Subcutaneous abdominal adipose tissue (tissue), 5 donors: Measurements from ENCODE around the gene REC8.

Experiments used
- H3K27ac ChIP-seq: one replicate; pipeline ENCODE4 v1.7.0; 2013; ENCODE audit warnings: low read depth, mild to moderate bottlenecking, inconsistent platforms, low read length, moderate library complexity
- H3K27me3 ChIP-seq, 5 donors: one replicate each; pipeline ENCODE4 v1.7.0; 2013; ENCODE audit warnings: low read length in 5 of 5, inconsistent platforms in 1 of 5; ENCODE audit not compliant: control insufficient read depth in 5 of 5, insufficient read depth in 4 of 5
- H3K36me3 ChIP-seq, 5 donors: one replicate each; pipeline ENCODE4 v1.7.0; 2013; ENCODE audit warnings: low read length in 5 of 5; ENCODE audit not compliant: control insufficient read depth in 5 of 5, insufficient read depth in 5 of 5
- H3K4me1 ChIP-seq, 5 donors: one replicate each; pipeline ENCODE4 v1.7.0; 2013; ENCODE audit warnings: low read length in 5 of 5, mild to moderate bottlenecking in 3 of 5, moderate library complexity in 1 of 5; ENCODE audit not compliant: control insufficient read depth in 5 of 5, insufficient read depth in 5 of 5
- H3K4me3 ChIP-seq, 5 donors: one replicate each; pipeline ENCODE4 v1.7.0; 2013; ENCODE audit warnings: low read length in 5 of 5, low read depth in 1 of 5
- H3K9ac ChIP-seq, 5 donors: one replicate each; pipeline ENCODE4 v1.7.0; 2013; ENCODE audit warnings: low read length in 5 of 5, mild to moderate bottlenecking in 4 of 5, moderate library complexity in 3 of 5
- H3K9me3 ChIP-seq, 5 donors: one replicate each; pipeline ENCODE4 v1.7.0; 2013; ENCODE audit warnings: low read length in 5 of 5; ENCODE audit not compliant: control insufficient read depth in 5 of 5
- donor health status: healthy.
- donor health status: healthy.
- donor health status: healthy.
- donor health status: healthy.
- donor health status: healthy.

The REC8 gene

GRCh38 chr14:24146453-24146977 is 25.4 kb upstream of the REC8 start, which contains the start of gene PSME2:
Gene PSME2 (minus strand): TSS chr14:24146610. CDS start chr14:24146581, 29 bp downstream.
- peak within 1 kb of the TSS; percentile 98 for H3K27ac ChIP-seq
- H3K9ac ChIP-seq: peak within 1 kb of the TSS; percentile 91 to 95 (median 92)
- H3K4me3 ChIP-seq: peak within 1 kb of the TSS; percentile 87 to 96 (median 93)
- peaks cover 13 to 37% (median 32%) of the 10 kb centered on the region in 5 donors for H3K4me1 ChIP-seq
- no peaks in the 10 kb centered on the region for H3K9me3 ChIP-seq
- no peaks in the 10 kb centered on the region for H3K27me3 ChIP-seq
- peaks cover 2 to 45% (median 28%) of the 10 kb centered on the region in 5 donors for H3K36me3 ChIP-seq

- peaks cover 10 to 31% (median 26%) of the 10 kb centered on the region in 5 donors for H3K4me1 ChIP-seq
- H3K9me3 ChIP-seq: no peaks in the 10 kb centered on the region
- peak within 1 kb of the TSS; percentile 91 to 95 (median 92) for H3K9ac ChIP-seq
- peak within 1 kb of the TSS; percentile 87 to 96 (median 93) for H3K4me3 ChIP-seq
- H3K27me3 ChIP-seq: no peaks in the 10 kb centered on the region
- H3K36me3 ChIP-seq: peaks cover 2 to 52% (median 35%) of the 10 kb centered on the region in 5 donors
- peak within 1 kb of the TSS; percentile 98 for H3K27ac ChIP-seq
Measured at GRCh38 chr14:24146978-24147760, 24.7 kb upstream of the REC8 start, which contains the start of gene RNF31. Gene RNF31 (plus strand): TSS chr14:24147498. CDS start chr14:24147699, 201 bp downstream.

GRCh38 chr14:24147761-24148428 is 24.0 kb upstream of the REC8 start:
- Histone ChIP-seq H3K4me1 (peaks cover 10 to 30% (median 25%) of the 10 kb centered on the region in 5 donors), H3K27me3 (no peaks in the 10 kb centered on the region), H3K36me3 (peaks cover 2 to 59% (median 39%) of the 10 kb centered on the region in 5 donors), H3K4me3 (peak overlapping the region; percentile 83 to 96 (median 93)), H3K27ac (peak overlapping the region; percentile 98), H3K9me3 (no peaks in the 10 kb centered on the region), H3K9ac (peak overlapping the region; percentile 38 to 92 (median 87))

- Histone ChIP-seq H3K36me3 (peaks cover 2 to 54% (median 38%) of the 10 kb centered on the region in 5 donors), H3K27me3 (no peaks in the 10 kb centered on the region), H3K27ac (no peak overlapping the region), H3K9ac (peak overlapping the region in 1 of 5 donors; percentile 13), H3K9me3 (no peaks in the 10 kb centered on the region), H3K4me1 (peaks cover 10 to 30% (median 25%) of the 10 kb centered on the region in 5 donors), H3K4me3 (no peak overlapping the region)
Measured at GRCh38 chr14:24149302-24149969, 22.4 kb upstream of the REC8 start.

GRCh38 chr14:24150061-24150460 is 21.8 kb upstream of the REC8 start:
- no peak overlapping the region for H3K4me3 ChIP-seq
- H3K27ac ChIP-seq: no peak overlapping the region
- peaks cover 10 to 30% (median 25%) of the 10 kb centered on the region in 5 donors for H3K4me1 ChIP-seq
- H3K9me3 ChIP-seq: no peaks in the 10 kb centered on the region
- no peaks in the 10 kb centered on the region for H3K27me3 ChIP-seq
- no peak overlapping the region for H3K9ac ChIP-seq
- H3K36me3 ChIP-seq: peaks cover 5 to 57% (median 45%) of the 10 kb centered on the region in 5 donors

- Histone ChIP-seq H3K4me3 (no peak overlapping the region), H3K9me3 (no peaks in the 10 kb centered on the region), H3K27me3 (no peaks in the 10 kb centered on the region), H3K36me3 (peaks cover 6 to 61% (median 50%) of the 10 kb centered on the region in 5 donors), H3K27ac (no peak overlapping the region), H3K9ac (no peak overlapping the region), H3K4me1 (peaks cover 10 to 24% (median 21%) of the 10 kb centered on the region in 5 donors)
Measured at GRCh38 chr14:24150567-24150966, 21.3 kb upstream of the REC8 start.

DNA sequence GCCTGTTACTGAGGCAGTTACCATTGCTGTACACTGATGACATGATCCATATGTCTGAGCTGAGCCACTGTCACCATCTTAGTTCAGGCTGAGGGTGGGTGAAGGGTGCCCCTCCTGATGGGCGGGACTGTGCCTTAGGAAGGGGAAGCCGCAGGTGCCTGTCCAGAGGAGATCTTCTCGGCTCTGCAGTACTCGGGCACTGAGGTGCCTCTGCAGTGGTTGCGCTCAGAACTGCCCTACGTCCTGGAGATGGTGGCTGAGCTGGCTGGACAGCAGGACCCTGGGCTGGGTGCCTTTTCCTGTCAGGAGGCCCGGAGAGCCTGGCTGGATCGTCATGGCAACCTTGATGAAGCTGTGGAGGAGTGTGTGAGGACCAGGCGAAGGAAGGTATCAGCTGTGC is 20.9 kb upstream of the REC8 start:
- no peak overlapping the region for H3K9ac ChIP-seq
- no peak overlapping the region for H3K27ac ChIP-seq
- no peaks in the 10 kb centered on the region for H3K27me3 ChIP-seq
- H3K4me1 ChIP-seq: peaks cover 7 to 20% (median 18%) of the 10 kb centered on the region in 5 donors
- H3K9me3 ChIP-seq: no peaks in the 10 kb centered on the region
- H3K4me3 ChIP-seq: no peak overlapping the region
- peaks cover 9 to 66% (median 54%) of the 10 kb centered on the region in 5 donors for H3K36me3 ChIP-seq

GRCh38 chr14:24151404-24152080 is 20.3 kb upstream of the REC8 start:
- H3K4me3 ChIP-seq: no peak overlapping the region
- no peak overlapping the region for H3K9ac ChIP-seq
- peaks cover 9 to 71% (median 58%) of the 10 kb centered on the region in 5 donors for H3K36me3 ChIP-seq
- H3K4me1 ChIP-seq: peaks cover 5 to 16% (median 15%) of the 10 kb centered on the region in 5 donors
- H3K9me3 ChIP-seq: no peaks in the 10 kb centered on the region
- H3K27ac ChIP-seq: no peak overlapping the region
- H3K27me3 ChIP-seq: no peaks in the 10 kb centered on the region

DNA sequence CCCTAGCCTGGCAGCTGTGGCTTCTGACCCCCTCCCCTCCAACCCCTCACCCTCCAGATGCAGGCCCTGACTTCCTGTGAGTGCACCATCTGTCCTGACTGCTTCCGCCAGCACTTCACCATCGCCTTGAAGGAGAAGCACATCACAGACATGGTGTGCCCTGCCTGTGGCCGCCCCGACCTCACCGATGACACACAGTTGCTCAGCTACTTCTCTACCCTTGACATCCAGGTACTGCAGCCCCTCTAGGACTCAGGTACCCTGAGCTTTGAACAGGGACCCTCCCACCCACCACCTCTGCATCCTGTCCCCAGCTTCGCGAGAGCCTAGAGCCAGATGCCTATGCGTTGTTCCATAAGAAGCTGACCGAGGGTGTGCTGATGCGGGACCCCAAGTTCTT is 16.8 kb upstream of the REC8 start:
- Histone ChIP-seq H3K27ac (no peak overlapping the region), H3K27me3 (no peaks in the 10 kb centered on the region), H3K4me3 (no peak overlapping the region), H3K9me3 (no peaks in the 10 kb centered on the region), H3K36me3 (peaks cover 15 to 81% (median 70%) of the 10 kb centered on the region in 5 donors), H3K9ac (peak overlapping the region in 1 of 5 donors; percentile 19), H3K4me1 (peaks cover 0 to 3% (median 0%) of the 10 kb centered on the region in 5 donors)
